ENCODE measurements around the gene NKTR.

DNA sequence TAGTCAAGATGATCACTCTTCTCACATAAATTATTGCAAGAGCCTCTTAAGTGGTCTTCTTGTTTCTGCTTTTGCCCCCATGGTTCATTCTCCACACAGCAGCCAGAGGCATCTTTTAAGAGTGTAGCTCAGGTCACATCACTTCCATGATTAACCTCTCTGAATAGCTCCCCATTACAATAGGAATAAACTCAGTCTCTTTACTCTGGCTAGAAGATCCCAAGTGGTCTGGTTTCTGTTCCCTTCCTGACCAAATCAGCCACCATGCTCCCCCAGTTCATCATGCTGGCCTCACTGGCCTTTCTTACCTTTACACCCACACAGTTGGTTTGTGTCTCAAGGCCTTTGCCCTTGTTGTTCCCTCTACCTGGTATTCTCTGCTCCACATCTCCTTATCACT, 93.9 kb downstream of the NKTR start:
- TF ChIP-seq RBM39 (optimal IDR thresholded peaks at IDR 0.05; ENCODE audit: low read depth, low read length) = no peak
- TF ChIP-seq ARID1B (IDR thresholded peaks at IDR 0.05) = no peak
- no peak for TF ChIP-seq HCFC1 (IDR thresholded peaks at IDR 0.05; ENCODE audit: low read depth, low read length)
- no peak for TF ChIP-seq SMC3 (conservative IDR thresholded peaks at IDR 0.05; ENCODE audit: insufficient read depth, low read depth, low read length)
- no peak for TF ChIP-seq GATAD2A (IDR thresholded peaks at IDR 0.05)
- TF ChIP-seq NONO (IDR thresholded peaks at IDR 0.05; ENCODE audit: low read depth in 2 of 2, low read length in 1 of 2) = no peak
- TF ChIP-seq, protein P1, sequence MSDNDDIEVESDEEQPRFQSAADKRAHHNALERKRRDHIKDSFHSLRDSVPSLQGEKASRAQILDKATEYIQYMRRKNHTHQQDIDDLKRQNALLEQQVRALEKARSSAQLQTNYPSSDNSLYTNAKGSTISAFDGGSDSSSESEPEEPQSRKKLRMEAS (CRISPR knock-in tag; IDR thresholded peaks at IDR 0.05) = no peak
- no peak for TF ChIP-seq POLR2A (conservative IDR thresholded peaks at IDR 0.05)
- TF ChIP-seq CREM (IDR thresholded peaks at IDR 0.05; ENCODE audit: low read depth) = no peak
- TF ChIP-seq ZNF695 (CRISPR knock-in tag; IDR thresholded peaks at IDR 0.05) = no peak
- TF ChIP-seq, protein P2, sequence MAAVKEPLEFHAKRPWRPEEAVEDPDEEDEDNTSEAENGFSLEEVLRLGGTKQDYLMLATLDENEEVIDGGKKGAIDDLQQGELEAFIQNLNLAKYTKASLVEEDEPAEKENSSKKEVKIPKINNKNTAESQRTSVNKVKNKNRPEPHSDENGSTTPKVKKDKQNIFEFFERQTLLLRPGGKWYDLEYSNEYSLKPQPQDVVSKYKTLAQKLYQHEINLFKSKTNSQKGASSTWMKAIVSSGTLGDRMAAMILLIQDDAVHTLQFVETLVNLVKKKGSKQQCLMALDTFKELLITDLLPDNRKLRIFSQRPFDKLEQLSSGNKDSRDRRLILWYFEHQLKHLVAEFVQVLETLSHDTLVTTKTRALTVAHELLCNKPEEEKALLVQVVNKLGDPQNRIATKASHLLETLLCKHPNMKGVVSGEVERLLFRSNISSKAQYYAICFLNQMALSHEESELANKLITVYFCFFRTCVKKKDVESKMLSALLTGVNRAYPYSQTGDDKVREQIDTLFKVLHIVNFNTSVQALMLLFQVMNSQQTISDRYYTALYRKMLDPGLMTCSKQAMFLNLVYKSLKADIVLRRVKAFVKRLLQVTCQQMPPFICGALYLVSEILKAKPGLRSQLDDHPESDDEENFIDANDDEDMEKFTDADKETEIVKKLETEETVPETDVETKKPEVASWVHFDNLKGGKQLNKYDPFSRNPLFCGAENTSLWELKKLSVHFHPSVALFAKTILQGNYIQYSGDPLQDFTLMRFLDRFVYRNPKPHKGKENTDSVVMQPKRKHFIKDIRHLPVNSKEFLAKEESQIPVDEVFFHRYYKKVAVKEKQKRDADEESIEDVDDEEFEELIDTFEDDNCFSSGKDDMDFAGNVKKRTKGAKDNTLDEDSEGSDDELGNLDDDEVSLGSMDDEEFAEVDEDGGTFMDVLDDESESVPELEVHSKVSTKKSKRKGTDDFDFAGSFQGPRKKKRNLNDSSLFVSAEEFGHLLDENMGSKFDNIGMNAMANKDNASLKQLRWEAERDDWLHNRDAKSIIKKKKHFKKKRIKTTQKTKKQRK (IDR thresholded peaks at IDR 0.05; ENCODE audit: borderline replicate concordance, low read depth, low read length) = no peak
- TF ChIP-seq ZFX (CRISPR knock-in tag; IDR thresholded peaks at IDR 0.05) = no peak
- TF ChIP-seq, protein P3, sequence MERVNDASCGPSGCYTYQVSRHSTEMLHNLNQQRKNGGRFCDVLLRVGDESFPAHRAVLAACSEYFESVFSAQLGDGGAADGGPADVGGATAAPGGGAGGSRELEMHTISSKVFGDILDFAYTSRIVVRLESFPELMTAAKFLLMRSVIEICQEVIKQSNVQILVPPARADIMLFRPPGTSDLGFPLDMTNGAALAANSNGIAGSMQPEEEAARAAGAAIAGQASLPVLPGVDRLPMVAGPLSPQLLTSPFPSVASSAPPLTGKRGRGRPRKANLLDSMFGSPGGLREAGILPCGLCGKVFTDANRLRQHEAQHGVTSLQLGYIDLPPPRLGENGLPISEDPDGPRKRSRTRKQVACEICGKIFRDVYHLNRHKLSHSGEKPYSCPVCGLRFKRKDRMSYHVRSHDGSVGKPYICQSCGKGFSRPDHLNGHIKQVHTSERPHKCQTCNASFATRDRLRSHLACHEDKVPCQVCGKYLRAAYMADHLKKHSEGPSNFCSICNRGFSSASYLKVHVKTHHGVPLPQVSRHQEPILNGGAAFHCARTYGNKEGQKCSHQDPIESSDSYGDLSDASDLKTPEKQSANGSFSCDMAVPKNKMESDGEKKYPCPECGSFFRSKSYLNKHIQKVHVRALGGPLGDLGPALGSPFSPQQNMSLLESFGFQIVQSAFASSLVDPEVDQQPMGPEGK (CRISPR knock-in tag; IDR thresholded peaks at IDR 0.05; ENCODE audit: borderline replicate concordance) = no peak
- TF ChIP-seq, protein P4, sequence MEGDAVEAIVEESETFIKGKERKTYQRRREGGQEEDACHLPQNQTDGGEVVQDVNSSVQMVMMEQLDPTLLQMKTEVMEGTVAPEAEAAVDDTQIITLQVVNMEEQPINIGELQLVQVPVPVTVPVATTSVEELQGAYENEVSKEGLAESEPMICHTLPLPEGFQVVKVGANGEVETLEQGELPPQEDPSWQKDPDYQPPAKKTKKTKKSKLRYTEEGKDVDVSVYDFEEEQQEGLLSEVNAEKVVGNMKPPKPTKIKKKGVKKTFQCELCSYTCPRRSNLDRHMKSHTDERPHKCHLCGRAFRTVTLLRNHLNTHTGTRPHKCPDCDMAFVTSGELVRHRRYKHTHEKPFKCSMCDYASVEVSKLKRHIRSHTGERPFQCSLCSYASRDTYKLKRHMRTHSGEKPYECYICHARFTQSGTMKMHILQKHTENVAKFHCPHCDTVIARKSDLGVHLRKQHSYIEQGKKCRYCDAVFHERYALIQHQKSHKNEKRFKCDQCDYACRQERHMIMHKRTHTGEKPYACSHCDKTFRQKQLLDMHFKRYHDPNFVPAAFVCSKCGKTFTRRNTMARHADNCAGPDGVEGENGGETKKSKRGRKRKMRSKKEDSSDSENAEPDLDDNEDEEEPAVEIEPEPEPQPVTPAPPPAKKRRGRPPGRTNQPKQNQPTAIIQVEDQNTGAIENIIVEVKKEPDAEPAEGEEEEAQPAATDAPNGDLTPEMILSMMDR (IDR thresholded peaks at IDR 0.05 in 2 of 3, conservative IDR thresholded peaks at IDR 0.05 in 1 of 3; ENCODE audit: insufficient read depth in 2 of 3, low read depth in 1 of 3, low read length in 3 of 3) = no peak

All from K562 (cell line).